ENCODE results near the gene SLC25A39. TPM values are rescaled to one million over a fixed set of nuclear protein-coding genes. Genes with fewer than 3 reads are reported as not detected.
A peak's percentile ranks its signal among the peaks of the same experiment; 100 is the strongest.

SLC25A39 gene
- total and polyA plus RNA-seq, 2 of the 13 experiments (the other 11 are each of a cell fraction or from before 2014, with no cell fraction given): 144 to 151 TPM

DNA sequence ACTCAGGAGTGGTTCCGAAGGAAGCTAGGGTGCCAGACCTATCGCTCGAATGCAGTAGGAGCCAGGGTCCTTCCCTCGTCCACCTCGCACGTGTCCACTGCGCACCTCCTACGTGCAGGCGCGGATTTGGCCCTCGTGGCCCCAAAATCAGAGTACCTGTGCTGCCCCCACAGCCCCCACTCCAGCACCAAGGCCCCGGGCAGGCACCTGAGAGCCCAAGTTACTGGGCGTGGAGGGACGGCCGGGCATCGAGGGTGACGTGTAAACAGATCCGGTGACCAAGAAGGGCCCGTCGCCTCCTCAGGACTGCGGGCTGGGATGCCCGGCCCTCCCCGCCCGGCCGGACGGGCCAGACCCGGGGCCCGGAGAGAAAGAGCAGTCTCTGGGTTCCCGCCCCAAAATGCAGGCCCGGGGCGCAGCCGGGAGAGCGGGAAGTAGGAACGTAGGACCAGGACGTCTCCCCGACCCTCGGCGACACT, 492 bp downstream of the SLC25A39 start (continued):
- peak; percentile 54; the same call in 1 of the 2 replicates for TF ChIP-seq ZC3H13 (CRISPR knock-in tag; IDR thresholded peaks at IDR 0.05)
- TF ChIP-seq, protein P1, sequence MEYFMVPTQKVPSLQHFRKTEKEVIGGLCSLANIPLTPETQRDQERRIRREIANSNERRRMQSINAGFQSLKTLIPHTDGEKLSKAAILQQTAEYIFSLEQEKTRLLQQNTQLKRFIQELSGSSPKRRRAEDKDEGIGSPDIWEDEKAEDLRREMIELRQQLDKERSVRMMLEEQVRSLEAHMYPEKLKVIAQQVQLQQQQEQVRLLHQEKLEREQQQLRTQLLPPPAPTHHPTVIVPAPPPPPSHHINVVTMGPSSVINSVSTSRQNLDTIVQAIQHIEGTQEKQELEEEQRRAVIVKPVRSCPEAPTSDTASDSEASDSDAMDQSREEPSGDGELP (IDR thresholded peaks at IDR 0.05; ENCODE audit: borderline replicate concordance, low read depth): no peak
- TF ChIP-seq, protein P2, sequence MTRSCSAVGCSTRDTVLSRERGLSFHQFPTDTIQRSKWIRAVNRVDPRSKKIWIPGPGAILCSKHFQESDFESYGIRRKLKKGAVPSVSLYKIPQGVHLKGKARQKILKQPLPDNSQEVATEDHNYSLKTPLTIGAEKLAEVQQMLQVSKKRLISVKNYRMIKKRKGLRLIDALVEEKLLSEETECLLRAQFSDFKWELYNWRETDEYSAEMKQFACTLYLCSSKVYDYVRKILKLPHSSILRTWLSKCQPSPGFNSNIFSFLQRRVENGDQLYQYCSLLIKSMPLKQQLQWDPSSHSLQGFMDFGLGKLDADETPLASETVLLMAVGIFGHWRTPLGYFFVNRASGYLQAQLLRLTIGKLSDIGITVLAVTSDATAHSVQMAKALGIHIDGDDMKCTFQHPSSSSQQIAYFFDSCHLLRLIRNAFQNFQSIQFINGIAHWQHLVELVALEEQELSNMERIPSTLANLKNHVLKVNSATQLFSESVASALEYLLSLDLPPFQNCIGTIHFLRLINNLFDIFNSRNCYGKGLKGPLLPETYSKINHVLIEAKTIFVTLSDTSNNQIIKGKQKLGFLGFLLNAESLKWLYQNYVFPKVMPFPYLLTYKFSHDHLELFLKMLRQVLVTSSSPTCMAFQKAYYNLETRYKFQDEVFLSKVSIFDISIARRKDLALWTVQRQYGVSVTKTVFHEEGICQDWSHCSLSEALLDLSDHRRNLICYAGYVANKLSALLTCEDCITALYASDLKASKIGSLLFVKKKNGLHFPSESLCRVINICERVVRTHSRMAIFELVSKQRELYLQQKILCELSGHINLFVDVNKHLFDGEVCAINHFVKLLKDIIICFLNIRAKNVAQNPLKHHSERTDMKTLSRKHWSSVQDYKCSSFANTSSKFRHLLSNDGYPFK (CRISPR knock-in tag; IDR thresholded peaks at IDR 0.05; ENCODE audit: borderline replicate concordance): peak; percentile 78; the same call in 1 of the 2 replicates
- TF ChIP-seq, protein P3, sequence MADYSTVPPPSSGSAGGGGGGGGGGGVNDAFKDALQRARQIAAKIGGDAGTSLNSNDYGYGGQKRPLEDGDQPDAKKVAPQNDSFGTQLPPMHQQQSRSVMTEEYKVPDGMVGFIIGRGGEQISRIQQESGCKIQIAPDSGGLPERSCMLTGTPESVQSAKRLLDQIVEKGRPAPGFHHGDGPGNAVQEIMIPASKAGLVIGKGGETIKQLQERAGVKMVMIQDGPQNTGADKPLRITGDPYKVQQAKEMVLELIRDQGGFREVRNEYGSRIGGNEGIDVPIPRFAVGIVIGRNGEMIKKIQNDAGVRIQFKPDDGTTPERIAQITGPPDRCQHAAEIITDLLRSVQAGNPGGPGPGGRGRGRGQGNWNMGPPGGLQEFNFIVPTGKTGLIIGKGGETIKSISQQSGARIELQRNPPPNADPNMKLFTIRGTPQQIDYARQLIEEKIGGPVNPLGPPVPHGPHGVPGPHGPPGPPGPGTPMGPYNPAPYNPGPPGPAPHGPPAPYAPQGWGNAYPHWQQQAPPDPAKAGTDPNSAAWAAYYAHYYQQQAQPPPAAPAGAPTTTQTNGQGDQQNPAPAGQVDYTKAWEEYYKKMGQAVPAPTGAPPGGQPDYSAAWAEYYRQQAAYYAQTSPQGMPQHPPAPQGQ (CRISPR knock-in tag; IDR thresholded peaks at IDR 0.05; ENCODE audit: borderline replicate concordance): no peak
- TF ChIP-seq SMYD3 (CRISPR knock-in tag; IDR thresholded peaks at IDR 0.05): no peak
- no peak for TF ChIP-seq PRMT3 (CRISPR knock-in tag; IDR thresholded peaks at IDR 0.05; ENCODE audit: borderline replicate concordance, low read depth)
- TF ChIP-seq, protein P4, sequence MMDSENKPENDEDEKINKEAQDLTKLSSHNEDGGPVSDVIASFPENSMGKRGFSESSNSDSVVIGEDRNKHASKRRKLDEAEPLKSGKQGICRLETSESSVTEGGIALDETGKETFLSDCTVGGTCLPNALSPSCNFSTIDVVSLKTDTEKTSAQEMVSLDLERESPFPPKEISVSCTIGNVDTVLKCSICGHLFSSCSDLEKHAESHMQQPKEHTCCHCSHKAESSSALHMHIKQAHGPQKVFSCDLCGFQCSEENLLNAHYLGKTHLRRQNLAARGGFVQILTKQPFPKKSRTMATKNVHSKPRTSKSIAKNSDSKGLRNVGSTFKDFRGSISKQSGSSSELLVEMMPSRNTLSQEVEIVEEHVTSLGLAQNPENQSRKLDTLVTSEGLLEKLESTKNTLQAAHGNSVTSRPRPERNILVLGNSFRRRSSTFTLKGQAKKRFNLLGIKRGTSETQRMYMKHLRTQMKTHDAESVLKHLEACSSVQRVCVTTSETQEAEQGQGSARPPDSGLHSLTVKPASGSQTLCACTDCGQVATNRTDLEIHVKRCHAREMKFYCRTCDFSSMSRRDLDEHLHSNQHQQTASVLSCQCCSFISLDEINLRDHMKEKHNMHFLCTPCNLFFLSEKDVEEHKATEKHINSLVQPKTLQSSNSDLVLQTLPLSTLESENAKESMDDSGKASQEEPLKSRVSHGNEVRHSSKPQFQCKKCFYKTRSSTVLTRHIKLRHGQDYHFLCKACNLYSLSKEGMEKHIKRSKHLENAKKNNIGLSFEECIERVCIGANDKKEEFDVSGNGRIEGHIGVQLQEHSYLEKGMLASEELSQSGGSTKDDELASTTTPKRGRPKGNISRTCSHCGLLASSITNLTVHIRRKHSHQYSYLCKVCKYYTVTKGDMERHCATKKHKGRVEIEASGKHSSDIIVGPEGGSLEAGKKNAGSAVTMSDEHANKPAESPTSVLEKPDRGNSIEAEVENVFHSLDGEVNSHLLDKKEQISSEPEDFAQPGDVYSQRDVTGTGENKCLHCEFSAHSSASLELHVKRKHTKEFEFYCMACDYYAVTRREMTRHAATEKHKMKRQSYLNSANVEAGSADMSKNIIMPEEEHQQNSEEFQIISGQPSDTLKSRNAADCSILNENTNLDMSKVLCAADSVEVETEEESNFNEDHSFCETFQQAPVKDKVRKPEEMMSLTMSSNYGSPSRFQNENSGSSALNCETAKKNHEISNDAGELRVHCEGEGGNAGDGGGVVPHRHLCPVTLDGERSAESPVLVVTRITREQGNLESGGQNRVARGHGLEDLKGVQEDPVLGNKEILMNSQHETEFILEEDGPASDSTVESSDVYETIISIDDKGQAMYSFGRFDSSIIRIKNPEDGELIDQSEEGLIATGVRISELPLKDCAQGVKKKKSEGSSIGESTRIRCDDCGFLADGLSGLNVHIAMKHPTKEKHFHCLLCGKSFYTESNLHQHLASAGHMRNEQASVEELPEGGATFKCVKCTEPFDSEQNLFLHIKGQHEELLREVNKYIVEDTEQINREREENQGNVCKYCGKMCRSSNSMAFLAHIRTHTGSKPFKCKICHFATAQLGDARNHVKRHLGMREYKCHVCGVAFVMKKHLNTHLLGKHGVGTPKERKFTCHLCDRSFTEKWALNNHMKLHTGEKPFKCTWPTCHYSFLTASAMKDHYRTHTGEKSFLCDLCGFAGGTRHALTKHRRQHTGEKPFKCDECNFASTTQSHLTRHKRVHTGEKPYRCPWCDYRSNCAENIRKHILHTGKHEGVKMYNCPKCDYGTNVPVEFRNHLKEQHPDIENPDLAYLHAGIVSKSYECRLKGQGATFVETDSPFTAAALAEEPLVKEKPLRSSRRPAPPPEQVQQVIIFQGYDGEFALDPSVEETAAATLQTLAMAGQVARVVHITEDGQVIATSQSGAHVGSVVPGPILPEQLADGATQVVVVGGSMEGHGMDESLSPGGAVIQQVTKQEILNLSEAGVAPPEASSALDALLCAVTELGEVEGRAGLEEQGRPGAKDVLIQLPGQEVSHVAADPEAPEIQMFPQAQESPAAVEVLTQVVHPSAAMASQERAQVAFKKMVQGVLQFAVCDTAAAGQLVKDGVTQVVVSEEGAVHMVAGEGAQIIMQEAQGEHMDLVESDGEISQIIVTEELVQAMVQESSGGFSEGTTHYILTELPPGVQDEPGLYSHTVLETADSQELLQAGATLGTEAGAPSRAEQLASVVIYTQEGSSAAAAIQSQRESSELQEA (CRISPR knock-in tag; IDR thresholded peaks at IDR 0.05; ENCODE audit: not compliant biosample characterization): no peak
- no peak for TF ChIP-seq POLR2G (IDR thresholded peaks at IDR 0.05; ENCODE audit: low read depth, low read length)
- TF ChIP-seq ZFP1 (CRISPR knock-in tag; IDR thresholded peaks at IDR 0.05): no peak
- TF ChIP-seq, protein P5, sequence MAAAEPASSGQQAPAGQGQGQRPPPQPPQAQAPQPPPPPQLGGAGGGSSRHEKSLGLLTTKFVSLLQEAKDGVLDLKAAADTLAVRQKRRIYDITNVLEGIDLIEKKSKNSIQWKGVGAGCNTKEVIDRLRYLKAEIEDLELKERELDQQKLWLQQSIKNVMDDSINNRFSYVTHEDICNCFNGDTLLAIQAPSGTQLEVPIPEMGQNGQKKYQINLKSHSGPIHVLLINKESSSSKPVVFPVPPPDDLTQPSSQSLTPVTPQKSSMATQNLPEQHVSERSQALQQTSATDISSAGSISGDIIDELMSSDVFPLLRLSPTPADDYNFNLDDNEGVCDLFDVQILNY (CRISPR knock-in tag; conservative IDR thresholded peaks at IDR 0.05): no peak
- TF ChIP-seq ZNF761 (CRISPR knock-in tag; conservative IDR thresholded peaks at IDR 0.05): no peak
- TF ChIP-seq ZNF547 (CRISPR knock-in tag; IDR thresholded peaks at IDR 0.05): peak; percentile 74
- TF ChIP-seq ZMAT3 (CRISPR knock-in tag; conservative IDR thresholded peaks at IDR 0.05): no peak
- TF ChIP-seq RFX1 (IDR thresholded peaks at IDR 0.05): no peak
- no peak for TF ChIP-seq STAT5B (CRISPR knock-in tag; IDR thresholded peaks at IDR 0.05)
